B cell (primary cell): ENCODE data around the gene NAXD.

Experiments used
- EZH2 ChIP-seq: IDR thresholded peaks from 2 replicates; pipeline ENCODE4 v1.6.1; 2012; ENCODE audit warnings: borderline replicate concordance, low read depth, mild to moderate bottlenecking, moderate library complexity, low read length; ENCODE audit not compliant: insufficient read depth, poor library complexity, severe bottlenecking
- TF ChIP-seq, protein P1 (sequence below): fragments of 200-600 bp; IDR thresholded peaks from one replicate; pipeline ENCODE4 v1.8.0; 2022; ENCODE audit warnings: antibody characterized with exemption, mild to moderate bottlenecking

DNA sequence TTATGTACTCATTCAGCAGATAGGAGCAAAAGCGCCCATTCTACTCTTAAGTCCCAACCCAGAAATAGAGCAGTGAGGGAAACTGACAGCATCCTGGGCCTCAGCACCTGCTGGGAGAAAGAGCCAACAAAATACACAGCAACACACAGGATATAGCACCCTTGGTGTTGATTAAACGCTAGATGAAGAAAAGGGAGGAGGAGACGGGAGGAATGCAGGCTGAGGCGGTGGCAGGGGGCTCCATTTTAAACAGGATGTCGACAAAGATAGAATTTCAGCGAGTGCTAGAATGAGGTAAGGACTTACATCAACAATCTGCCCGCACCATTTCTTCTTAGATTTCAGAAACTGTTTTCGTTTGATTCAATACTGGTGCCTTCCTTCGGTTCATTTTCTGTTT is 49.2 kb upstream of the NAXD start:
- TF ChIP-seq, protein P1, sequence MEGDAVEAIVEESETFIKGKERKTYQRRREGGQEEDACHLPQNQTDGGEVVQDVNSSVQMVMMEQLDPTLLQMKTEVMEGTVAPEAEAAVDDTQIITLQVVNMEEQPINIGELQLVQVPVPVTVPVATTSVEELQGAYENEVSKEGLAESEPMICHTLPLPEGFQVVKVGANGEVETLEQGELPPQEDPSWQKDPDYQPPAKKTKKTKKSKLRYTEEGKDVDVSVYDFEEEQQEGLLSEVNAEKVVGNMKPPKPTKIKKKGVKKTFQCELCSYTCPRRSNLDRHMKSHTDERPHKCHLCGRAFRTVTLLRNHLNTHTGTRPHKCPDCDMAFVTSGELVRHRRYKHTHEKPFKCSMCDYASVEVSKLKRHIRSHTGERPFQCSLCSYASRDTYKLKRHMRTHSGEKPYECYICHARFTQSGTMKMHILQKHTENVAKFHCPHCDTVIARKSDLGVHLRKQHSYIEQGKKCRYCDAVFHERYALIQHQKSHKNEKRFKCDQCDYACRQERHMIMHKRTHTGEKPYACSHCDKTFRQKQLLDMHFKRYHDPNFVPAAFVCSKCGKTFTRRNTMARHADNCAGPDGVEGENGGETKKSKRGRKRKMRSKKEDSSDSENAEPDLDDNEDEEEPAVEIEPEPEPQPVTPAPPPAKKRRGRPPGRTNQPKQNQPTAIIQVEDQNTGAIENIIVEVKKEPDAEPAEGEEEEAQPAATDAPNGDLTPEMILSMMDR = no peak
- no peak for TF ChIP-seq EZH2
